Measurements from ENCODE around the gene TRIP13. TPM values are rescaled to one million over a fixed set of nuclear protein-coding genes. Genes with fewer than 3 reads are reported as not detected.

TRIP13 gene
- total and polyA plus RNA-seq, 2 of the 13 experiments (the other 11 are each of a cell fraction or from before 2014, with no cell fraction given) = 13.5 to 33.0 TPM

DNA sequence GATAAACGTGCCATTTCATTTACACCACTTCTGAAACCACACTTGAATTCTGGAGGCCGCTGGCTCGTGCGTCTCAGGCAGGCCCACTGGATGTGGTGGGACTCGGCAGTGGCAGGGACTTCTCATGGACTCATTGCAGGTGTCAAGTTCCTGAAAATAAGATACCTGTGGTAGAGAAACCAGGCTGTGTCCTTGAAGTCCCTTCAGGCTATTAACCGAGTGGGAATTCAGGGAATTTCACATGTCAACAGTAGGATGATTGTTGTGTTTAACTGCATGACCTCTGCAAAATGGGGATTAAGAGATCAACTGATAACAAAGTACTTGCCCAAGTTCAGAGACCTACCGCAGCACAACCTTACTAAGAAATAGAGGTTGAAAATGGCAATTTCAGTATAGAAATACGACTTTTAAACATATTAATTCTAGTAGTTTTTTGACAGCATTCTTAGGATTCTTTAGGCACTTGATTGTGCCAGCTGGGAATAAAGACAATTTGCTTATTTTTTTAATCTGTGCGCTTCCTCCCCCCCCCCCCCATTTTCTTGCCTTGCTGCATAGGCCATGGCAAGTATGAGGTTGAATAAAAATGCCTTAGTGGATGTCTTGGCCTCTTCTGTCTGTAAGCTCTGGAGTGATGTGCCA lies 26.8 kb downstream of the TRIP13 start (continued):
- peak; percentile 88 for TF ChIP-seq HDAC2 (CRISPR knock-in tag; IDR thresholded peaks at IDR 0.05)
- 0 out of 2 replicates have a peak, but pooled peaks have one; percentile 49 for TF ChIP-seq KDM3A (CRISPR knock-in tag; IDR thresholded peaks at IDR 0.05; ENCODE audit: low read depth)
- TF ChIP-seq CENPX (CRISPR knock-in tag; IDR thresholded peaks at IDR 0.05) = no peak
- no peak for TF ChIP-seq THAP7 (CRISPR knock-in tag; IDR thresholded peaks at IDR 0.05)
- TF ChIP-seq ZSCAN5A (CRISPR knock-in tag; IDR thresholded peaks at IDR 0.05; ENCODE audit: borderline replicate concordance) = no peak
- TF ChIP-seq KLF12 (CRISPR knock-in tag; IDR thresholded peaks at IDR 0.05; ENCODE audit: borderline replicate concordance) = no peak
- peak; percentile 51; the same call in 1 of the 2 replicates for TF ChIP-seq ZNF784 (CRISPR knock-in tag; IDR thresholded peaks at IDR 0.05; ENCODE audit: borderline replicate concordance)
- no peak for TF ChIP-seq POGZ (CRISPR knock-in tag; IDR thresholded peaks at IDR 0.05)
- TF ChIP-seq KDM6A (CRISPR knock-in tag; IDR thresholded peaks at IDR 0.05; ENCODE audit: low read depth) = peak; percentile 34; the same call in 1 of the 2 replicates
- no peak for TF ChIP-seq AGO1 (IDR thresholded peaks at IDR 0.05; ENCODE audit: low read depth, low read length, poor library complexity, severe bottlenecking)
- TF ChIP-seq SMAD9 (CRISPR knock-in tag; IDR thresholded peaks at IDR 0.05) = no peak
- peak; percentile 85 for TF ChIP-seq FOSL2 (CRISPR knock-in tag; IDR thresholded peaks at IDR 0.05)
- TF ChIP-seq KAT8 (CRISPR knock-in tag; IDR thresholded peaks at IDR 0.05) = peak; percentile 73
- no peak for TF ChIP-seq CCAR2 (optimal IDR thresholded peaks at IDR 0.05; ENCODE audit: low read depth, low read length)
- peak; percentile 94 for TF ChIP-seq TBL1XR1 (IDR thresholded peaks at IDR 0.05; ENCODE audit: borderline replicate concordance, low read length, partially characterized antibody)
- TF ChIP-seq, protein P1, sequence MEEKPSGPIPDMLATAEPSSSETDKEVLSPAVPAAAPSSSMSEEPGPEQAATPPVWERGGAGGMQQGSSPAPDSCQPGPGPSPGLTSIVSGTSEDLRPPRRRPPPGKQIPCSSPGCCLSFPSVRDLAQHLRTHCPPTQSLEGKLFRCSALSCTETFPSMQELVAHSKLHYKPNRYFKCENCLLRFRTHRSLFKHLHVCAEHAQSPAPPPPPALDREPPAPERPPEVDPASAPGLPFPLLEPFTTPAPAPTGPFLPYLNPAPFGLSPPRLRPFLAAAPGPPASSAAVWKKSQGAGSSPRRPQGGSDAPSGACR (CRISPR knock-in tag; IDR thresholded peaks at IDR 0.05) = no peak
- peak; percentile 48 for TF ChIP-seq MAFF (IDR thresholded peaks at IDR 0.05; ENCODE audit: low read depth, low read length)
- TF ChIP-seq, protein P2, sequence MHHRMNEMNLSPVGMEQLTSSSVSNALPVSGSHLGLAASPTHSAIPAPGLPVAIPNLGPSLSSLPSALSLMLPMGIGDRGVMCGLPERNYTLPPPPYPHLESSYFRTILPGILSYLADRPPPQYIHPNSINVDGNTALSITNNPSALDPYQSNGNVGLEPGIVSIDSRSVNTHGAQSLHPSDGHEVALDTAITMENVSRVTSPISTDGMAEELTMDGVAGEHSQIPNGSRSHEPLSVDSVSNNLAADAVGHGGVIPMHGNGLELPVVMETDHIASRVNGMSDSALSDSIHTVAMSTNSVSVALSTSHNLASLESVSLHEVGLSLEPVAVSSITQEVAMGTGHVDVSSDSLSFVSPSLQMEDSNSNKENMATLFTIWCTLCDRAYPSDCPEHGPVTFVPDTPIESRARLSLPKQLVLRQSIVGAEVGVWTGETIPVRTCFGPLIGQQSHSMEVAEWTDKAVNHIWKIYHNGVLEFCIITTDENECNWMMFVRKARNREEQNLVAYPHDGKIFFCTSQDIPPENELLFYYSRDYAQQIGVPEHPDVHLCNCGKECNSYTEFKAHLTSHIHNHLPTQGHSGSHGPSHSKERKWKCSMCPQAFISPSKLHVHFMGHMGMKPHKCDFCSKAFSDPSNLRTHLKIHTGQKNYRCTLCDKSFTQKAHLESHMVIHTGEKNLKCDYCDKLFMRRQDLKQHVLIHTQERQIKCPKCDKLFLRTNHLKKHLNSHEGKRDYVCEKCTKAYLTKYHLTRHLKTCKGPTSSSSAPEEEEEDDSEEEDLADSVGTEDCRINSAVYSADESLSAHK (CRISPR knock-in tag; IDR thresholded peaks at IDR 0.05; ENCODE audit: borderline replicate concordance) = no peak
- TF ChIP-seq RFX3 (CRISPR knock-in tag; IDR thresholded peaks at IDR 0.05) = no peak
- no peak for TF ChIP-seq ZNF234 (CRISPR knock-in tag; conservative IDR thresholded peaks at IDR 0.05)
- no peak for TF ChIP-seq NR3C1 (CRISPR knock-in tag; IDR thresholded peaks at IDR 0.05)
- peak; percentile 74; the same call in 1 of the 2 replicates for TF ChIP-seq MIER3 (CRISPR knock-in tag; IDR thresholded peaks at IDR 0.05; ENCODE audit: borderline replicate concordance)
- TF ChIP-seq, protein P3, sequence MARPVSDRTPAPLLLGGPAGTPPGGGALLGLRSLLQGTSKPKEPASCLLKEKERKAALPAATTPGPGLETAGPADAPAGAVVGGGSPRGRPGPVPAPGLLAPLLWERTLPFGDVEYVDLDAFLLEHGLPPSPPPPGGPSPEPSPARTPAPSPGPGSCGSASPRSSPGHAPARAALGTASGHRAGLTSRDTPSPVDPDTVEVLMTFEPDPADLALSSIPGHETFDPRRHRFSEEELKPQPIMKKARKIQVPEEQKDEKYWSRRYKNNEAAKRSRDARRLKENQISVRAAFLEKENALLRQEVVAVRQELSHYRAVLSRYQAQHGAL (CRISPR knock-in tag; IDR thresholded peaks at IDR 0.05; ENCODE audit: not compliant biosample characterization) = no peak
- TF ChIP-seq ZFX (CRISPR knock-in tag; IDR thresholded peaks at IDR 0.05; ENCODE audit: low read depth) = no peak

Measured in HepG2 (cell line).